B cell (primary cell): ENCODE data around the gene EFCAB3. TPM values are rescaled to one million over a fixed set of nuclear protein-coding genes. Genes with fewer than 3 reads are reported as not detected.
"Not testable (repeated sequence)": the region's sequence is repeated elsewhere in the genome, so short reads cannot be mapped to it uniquely, and the experiment has no call there.

Experiments
- ATAC-seq: fragments of 200-7000 bp; cut with Tn5 transposase; one replicate; pipeline ENCODE4 v1.10.0; 2021; ENCODE audit warnings: low read depth, mild to moderate bottlenecking, moderate number of reproducible peaks, moderate library complexity
- CTCF ChIA-PET: fragments of 350-600 bp; sonication (Branson Sonifier 250); formaldehyde crosslinking; loops from one replicate; lab custom pipeline; 2021; ENCODE audit warnings: antibody characterized with exemption, inconsistent platforms; lab: Charles Lee
- POLR2A ChIA-PET: fragments of 350-600 bp; sonication (Branson Sonifier 250); formaldehyde crosslinking; loops from one replicate; lab custom pipeline; 2021; ENCODE audit warnings: antibody characterized with exemption; lab: Charles Lee
- DNase-seq: peaks from one replicate; pipeline ENCODE4 v3.0.0; 2013
- H2AFZ ChIP-seq: 2 replicates; pipeline ENCODE4 v1.6.1; 2012; ENCODE audit warnings: mild to moderate bottlenecking, low read depth, low read length; ENCODE audit not compliant: insufficient read depth, poor library complexity, severe bottlenecking
- H3K27ac ChIP-seq, 2 donors: 1 replicate in 1 of 2; 2 replicates in 1 of 2; pipeline ENCODE4 v1.5.1; 2012 to 2013; ENCODE audit warnings: low read length in 2 of 2, mild to moderate bottlenecking in 2 of 2, moderate library complexity in 1 of 2
- H3K27me3 ChIP-seq, 4 experiments: fragments of 200-600 bp in 1 of 4; sonication (generic) in 1 of 4; replicated peaks in 1 of 4; 1 replicate in 2 of 4; 2 replicates in 2 of 4; pipeline versions ENCODE4 v1.6.1 to v1.7.0; 2013 to 2016; ENCODE audit warnings: low read length in 3 of 4, mild to moderate bottlenecking in 2 of 4, mixed read lengths in 1 of 4, moderate library complexity in 1 of 4; ENCODE audit not compliant: insufficient read depth in 4 of 4, control insufficient read depth in 3 of 4; ENCODE audit errors: control extremely low read depth in 1 of 4
- H3K36me3 ChIP-seq, 2 experiments: replicated peaks in 1 of 2; 1 replicate in 1 of 2; 2 replicates in 1 of 2; pipeline versions ENCODE4 v1.6.1 to v1.7.1; 2013; ENCODE audit warnings: low read length in 1 of 2; ENCODE audit not compliant: insufficient read depth in 2 of 2, control insufficient read depth in 1 of 2; ENCODE audit errors: control extremely low read depth in 1 of 2, extremely low read depth in 1 of 2
- H3K4me1 ChIP-seq, 2 donors: fragments of 200-600 bp in 1 of 2; sonication (generic) in 1 of 2; 1 replicate in 1 of 2; 2 replicates in 1 of 2; pipeline versions ENCODE4 v1.5.1 to v1.6.1; 2013 to 2017; ENCODE audit warnings: low read length in 2 of 2; ENCODE audit not compliant: control insufficient read depth in 2 of 2, insufficient read depth in 2 of 2
- H3K4me2 ChIP-seq: replicated peaks from 2 replicates; pipeline ENCODE3; 2012; ENCODE audit warnings: mild to moderate bottlenecking, low read depth, low read length; ENCODE audit not compliant: poor library complexity, severe bottlenecking
- H3K4me3 ChIP-seq, 5 experiments: fragments of 200-600 bp in 1 of 5; sonication (generic) in 1 of 5; 1 replicate in 3 of 5; 2 replicates in 2 of 5; pipeline versions ENCODE4 v1.5.1 to v1.7.0; 2011 to 2016; ENCODE audit warnings: low read length in 4 of 5, mild to moderate bottlenecking in 4 of 5, low read depth in 2 of 5, control low read depth in 1 of 5, moderate library complexity in 1 of 5; ENCODE audit not compliant: insufficient read depth in 1 of 5; ENCODE audit errors: control extremely low read depth in 1 of 5, extremely low read depth in 1 of 5
- H3K79me2 ChIP-seq: fragments of 200-600 bp; sonication (generic); one replicate; pipeline ENCODE4 v1.6.0; 2016; ENCODE audit warnings: low read length; ENCODE audit not compliant: control insufficient read depth, insufficient read depth
- H3K9ac ChIP-seq: fragments of 200-600 bp; sonication (generic); 2 replicates; pipeline ENCODE4 v1.6.1; 2017; ENCODE audit warnings: mild to moderate bottlenecking, low read length, moderate library complexity
- H3K9me3 ChIP-seq, 3 donors: one replicate each; pipeline versions ENCODE4 v1.6.1 to v1.7.1; 2013; ENCODE audit warnings: low read length in 2 of 3; ENCODE audit not compliant: control insufficient read depth in 2 of 3, insufficient read depth in 1 of 3; ENCODE audit errors: control extremely low read depth in 1 of 3
- H4K20me1 ChIP-seq: 2 replicates; pipeline ENCODE4 v1.6.0; 2012; ENCODE audit warnings: mild to moderate bottlenecking, low read length; ENCODE audit not compliant: insufficient read depth, control insufficient read depth, poor library complexity, severe bottlenecking
- H3K27ac Mint-ChIP-seq: one replicate; pipeline ENCODE4 v1.8.0; 2021; ENCODE audit warnings: mixed read lengths
- H3K27me3 Mint-ChIP-seq: one replicate; pipeline ENCODE4 v1.8.0; 2021; ENCODE audit warnings: mixed read lengths
- H3K4me1 Mint-ChIP-seq: one replicate; pipeline ENCODE4 v1.8.0; 2021; ENCODE audit warnings: mixed read lengths
- H3K4me3 Mint-ChIP-seq: one replicate; pipeline ENCODE4 v1.8.0; 2021; ENCODE audit warnings: mixed read lengths
- H3K9me3 Mint-ChIP-seq: one replicate; pipeline ENCODE4 v1.8.0; 2022; ENCODE audit warnings: mixed read lengths; ENCODE audit not compliant: insufficient read depth
- CTCF ChIP-seq: fragments of 200-600 bp; IDR thresholded peaks from one replicate; pipeline ENCODE4 v1.8.0; 2022; ENCODE audit warnings: antibody characterized with exemption, mild to moderate bottlenecking
- EZH2 ChIP-seq: IDR thresholded peaks from 2 replicates; pipeline ENCODE4 v1.6.1; 2012; ENCODE audit warnings: borderline replicate concordance, low read depth, mild to moderate bottlenecking, moderate library complexity, low read length; ENCODE audit not compliant: insufficient read depth, poor library complexity, severe bottlenecking
- WGBS: methylation state at CpG from one replicate; pipeline ENCODE4 v1.1.5; 2013; ENCODE audit warnings: missing lambda C conversion rate; ENCODE audit not compliant: insufficient coverage; 5-methylcytosine and 5-hydroxymethylcytosine counted together
- intact Hi-C: fragments of 100-400 bp; cut with micrococcal nuclease; formaldehyde crosslinking; loops from one replicate; pipeline ENCODE4 v1.10.0; 2022
- polyA plus RNA-seq: library from polyadenylated mRNA; depleted of rRNA; stranded (reverse); fragments of >200 nt; gene quantifications from 2 replicates; pipeline ENCODE4 v1.2.3, GENCODE V29; 2012
- total RNA-seq, 2 donors: library from RNA; stranded (reverse); fragments of 120-200 nt in 1 of 2; gene quantifications; 1 replicate in 1 of 2; 2 replicates in 1 of 2; pipeline versions ENCODE4 v1.2.3 to v1.2.4, GENCODE V29; 2013 to 2022

The EFCAB3 gene
- total and polyA plus RNA-seq, 2 donors (not counting 1 experiment from before 2014, with no cell fraction given): not detected

GRCh38 chr17:62456016-62456415, 75.7 kb downstream of the EFCAB3 start:
- Histone ChIP-seq H3K4me2 (no peak overlapping the region), H3K27ac (no peak overlapping the region), H3K4me3 (no peak overlapping the region), H3K27me3 (no peaks in the 10 kb centered on the region), H3K36me3 (no peaks in the 10 kb centered on the region), H3K9me3 (no peaks in the 10 kb centered on the region), H3K9ac (no peak overlapping the region), H3K4me1 (peaks cover 20 to 57% of the 10 kb centered on the region in 2 donors), H4K20me1 (no peaks in the 10 kb centered on the region), H2AFZ (no peak overlapping the region), H3K79me2 (no peaks in the 10 kb centered on the region)
- intact Hi-C loops: no loop called here
- Mint-ChIP-seq H3K9me3 (no peaks in the 10 kb centered on the region), H3K27ac (peak overlapping the region; percentile 53), H3K4me3 (no peak overlapping the region), H3K4me1 (peaks cover 37% of the 10 kb centered on the region), H3K27me3 (no peaks in the 10 kb centered on the region)
- ChIA-PET POLR2A (no interaction called here), CTCF (no interaction called here)
- 98% methylated on average over 5 of the region's 7 CpGs for WGBS
- no peak for DNase-seq
- no peak for ATAC-seq
- no peak for TF ChIP-seq CTCF
- TF ChIP-seq EZH2: no peak

- peak overlapping the region; percentile 35 for H3K4me2 ChIP-seq
- POLR2A ChIA-PET: not testable (repeated sequence)
Measured at GRCh38 chr17:62458483-62458882, 78.1 kb downstream of the EFCAB3 start.

GRCh38 chr17:62464422-62464821, 84.1 kb downstream of the EFCAB3 start:
- H3K4me2 ChIP-seq, H3K4me1 Mint-ChIP-seq, H3K27me3 ChIP-seq, H3K27ac ChIP-seq, H3K9me3 Mint-ChIP-seq, H3K9ac ChIP-seq, H4K20me1 ChIP-seq, H2AFZ ChIP-seq, H3K27me3 Mint-ChIP-seq, H3K9me3 ChIP-seq, ATAC-seq, H3K4me1 ChIP-seq, H3K27ac Mint-ChIP-seq, POLR2A ChIA-PET, H3K4me3 ChIP-seq, H3K79me2 ChIP-seq, CTCF ChIA-PET, H3K36me3 ChIP-seq, intact Hi-C loops, DNase-seq, H3K4me3 Mint-ChIP-seq: not testable (repeated sequence)
- 100% methylated on average over 2 of the region's 3 CpGs for WGBS

More at GRCh38 chr17:62458483-62458882, 78.1 kb downstream of the EFCAB3 start:
- H3K27me3 ChIP-seq, H3K27me3 Mint-ChIP-seq, H3K9me3 Mint-ChIP-seq, H3K79me2 ChIP-seq, intact Hi-C loops, ATAC-seq, H3K36me3 ChIP-seq, H3K9me3 ChIP-seq, DNase-seq, H4K20me1 ChIP-seq, CTCF ChIA-PET: not testable (repeated sequence)
- peak overlapping the region; percentile 79 for H3K4me3 Mint-ChIP-seq
- H2AFZ ChIP-seq: peak overlapping the region; percentile 16
- H3K4me3 ChIP-seq: peak overlapping the region in 4 of 5 experiments; percentile 12 to 55 (median 26)
- H3K9ac ChIP-seq: peak overlapping the region; percentile 29
- WGBS: 68% methylated on average over 7 of the region's 10 CpGs
- H3K27ac Mint-ChIP-seq: peak overlapping the region; percentile 77
- peaks cover 9 to 35% of the 10 kb centered on the region in 2 donors for H3K4me1 ChIP-seq
- peaks cover 26% of the 10 kb centered on the region for H3K4me1 Mint-ChIP-seq
- H3K27ac ChIP-seq: peak overlapping the region in 1 of 2 donors; percentile 15
